Esophagus muscularis mucosa (tissue), 4 donors: Measurements from ENCODE around the gene IPPK.

Experiments used
- CTCF ChIP-seq, 3 experiments: fragments of 200-600 bp in 2 of 3; fragments of 450-650 bp in 1 of 3; sonication (generic) in 2 of 3; IDR thresholded peaks; one replicate each; pipeline ENCODE4 v1.5.1; 2017 to 2019; ENCODE audit warnings: antibody characterized with exemption in 3 of 3, mild to moderate bottlenecking in 2 of 3, moderate library complexity in 1 of 3
- EP300 ChIP-seq: sonication (generic); formaldehyde crosslinking; IDR thresholded peaks from one replicate; pipeline ENCODE4 v1.6.1; 2017; ENCODE audit warnings: antibody characterized with exemption
- POLR2A ChIP-seq: fragments of 450-650 bp; IDR thresholded peaks from one replicate; pipeline ENCODE4 v1.6.1; 2017; ENCODE audit warnings: antibody characterized with exemption, moderate library complexity, mild to moderate bottlenecking, low read depth

GRCh38 chr9:92637886-92638620 is 31.9 kb downstream of the IPPK start:
- no peak for TF ChIP-seq CTCF (IDR thresholded peaks at IDR 0.05)
- no peak for TF ChIP-seq POLR2A
- no peak for TF ChIP-seq EP300
